Measurements from ENCODE around the gene FCHSD2.

GRCh38 chr11:72832301-72833082, 309.6 kb downstream of the FCHSD2 start:
- TF ChIP-seq YY1 (IDR thresholded peaks at IDR 0.05; ENCODE audit: insufficient read depth, insufficient read length) (no peak), ZNF274 (IDR thresholded peaks at IDR 0.05; ENCODE audit: low read depth, low read length) (no peak), SUZ12 (IDR thresholded peaks at IDR 0.05; ENCODE audit: extremely low read depth, insufficient read depth, insufficient read length) (no peak)

Data from NT2/D1 (cell line).